ENCODE results near the gene ZNF410. TPM values are rescaled to one million over a fixed set of nuclear protein-coding genes. Genes with fewer than 3 reads are reported as not detected.

ZNF410 gene
- total and polyA plus RNA-seq, 2 of the 8 experiments (the other 6 are each of a cell fraction or from before 2014, with no cell fraction given), result 11.2 to 18.9 TPM

DNA sequence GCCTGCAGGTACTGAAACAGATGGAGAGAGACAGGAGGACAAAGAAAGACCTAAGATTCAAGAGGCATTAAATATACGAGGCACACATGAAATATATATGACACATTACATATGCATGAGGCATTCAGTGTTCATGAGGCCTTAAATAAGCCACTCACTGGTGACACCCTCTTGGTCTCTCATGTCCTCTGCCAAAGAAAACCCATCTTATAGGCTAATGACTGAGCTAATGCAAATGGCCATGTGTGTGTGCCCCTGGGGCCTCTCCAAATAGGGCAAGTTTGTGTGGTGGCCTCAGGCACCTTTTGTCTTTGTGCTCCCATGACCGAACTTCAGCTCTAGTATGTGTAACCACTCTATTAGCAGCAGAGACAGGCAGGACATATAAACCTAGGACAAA, 82.2 kb downstream of the ZNF410 start (continued):
- TF ChIP-seq, protein P1, sequence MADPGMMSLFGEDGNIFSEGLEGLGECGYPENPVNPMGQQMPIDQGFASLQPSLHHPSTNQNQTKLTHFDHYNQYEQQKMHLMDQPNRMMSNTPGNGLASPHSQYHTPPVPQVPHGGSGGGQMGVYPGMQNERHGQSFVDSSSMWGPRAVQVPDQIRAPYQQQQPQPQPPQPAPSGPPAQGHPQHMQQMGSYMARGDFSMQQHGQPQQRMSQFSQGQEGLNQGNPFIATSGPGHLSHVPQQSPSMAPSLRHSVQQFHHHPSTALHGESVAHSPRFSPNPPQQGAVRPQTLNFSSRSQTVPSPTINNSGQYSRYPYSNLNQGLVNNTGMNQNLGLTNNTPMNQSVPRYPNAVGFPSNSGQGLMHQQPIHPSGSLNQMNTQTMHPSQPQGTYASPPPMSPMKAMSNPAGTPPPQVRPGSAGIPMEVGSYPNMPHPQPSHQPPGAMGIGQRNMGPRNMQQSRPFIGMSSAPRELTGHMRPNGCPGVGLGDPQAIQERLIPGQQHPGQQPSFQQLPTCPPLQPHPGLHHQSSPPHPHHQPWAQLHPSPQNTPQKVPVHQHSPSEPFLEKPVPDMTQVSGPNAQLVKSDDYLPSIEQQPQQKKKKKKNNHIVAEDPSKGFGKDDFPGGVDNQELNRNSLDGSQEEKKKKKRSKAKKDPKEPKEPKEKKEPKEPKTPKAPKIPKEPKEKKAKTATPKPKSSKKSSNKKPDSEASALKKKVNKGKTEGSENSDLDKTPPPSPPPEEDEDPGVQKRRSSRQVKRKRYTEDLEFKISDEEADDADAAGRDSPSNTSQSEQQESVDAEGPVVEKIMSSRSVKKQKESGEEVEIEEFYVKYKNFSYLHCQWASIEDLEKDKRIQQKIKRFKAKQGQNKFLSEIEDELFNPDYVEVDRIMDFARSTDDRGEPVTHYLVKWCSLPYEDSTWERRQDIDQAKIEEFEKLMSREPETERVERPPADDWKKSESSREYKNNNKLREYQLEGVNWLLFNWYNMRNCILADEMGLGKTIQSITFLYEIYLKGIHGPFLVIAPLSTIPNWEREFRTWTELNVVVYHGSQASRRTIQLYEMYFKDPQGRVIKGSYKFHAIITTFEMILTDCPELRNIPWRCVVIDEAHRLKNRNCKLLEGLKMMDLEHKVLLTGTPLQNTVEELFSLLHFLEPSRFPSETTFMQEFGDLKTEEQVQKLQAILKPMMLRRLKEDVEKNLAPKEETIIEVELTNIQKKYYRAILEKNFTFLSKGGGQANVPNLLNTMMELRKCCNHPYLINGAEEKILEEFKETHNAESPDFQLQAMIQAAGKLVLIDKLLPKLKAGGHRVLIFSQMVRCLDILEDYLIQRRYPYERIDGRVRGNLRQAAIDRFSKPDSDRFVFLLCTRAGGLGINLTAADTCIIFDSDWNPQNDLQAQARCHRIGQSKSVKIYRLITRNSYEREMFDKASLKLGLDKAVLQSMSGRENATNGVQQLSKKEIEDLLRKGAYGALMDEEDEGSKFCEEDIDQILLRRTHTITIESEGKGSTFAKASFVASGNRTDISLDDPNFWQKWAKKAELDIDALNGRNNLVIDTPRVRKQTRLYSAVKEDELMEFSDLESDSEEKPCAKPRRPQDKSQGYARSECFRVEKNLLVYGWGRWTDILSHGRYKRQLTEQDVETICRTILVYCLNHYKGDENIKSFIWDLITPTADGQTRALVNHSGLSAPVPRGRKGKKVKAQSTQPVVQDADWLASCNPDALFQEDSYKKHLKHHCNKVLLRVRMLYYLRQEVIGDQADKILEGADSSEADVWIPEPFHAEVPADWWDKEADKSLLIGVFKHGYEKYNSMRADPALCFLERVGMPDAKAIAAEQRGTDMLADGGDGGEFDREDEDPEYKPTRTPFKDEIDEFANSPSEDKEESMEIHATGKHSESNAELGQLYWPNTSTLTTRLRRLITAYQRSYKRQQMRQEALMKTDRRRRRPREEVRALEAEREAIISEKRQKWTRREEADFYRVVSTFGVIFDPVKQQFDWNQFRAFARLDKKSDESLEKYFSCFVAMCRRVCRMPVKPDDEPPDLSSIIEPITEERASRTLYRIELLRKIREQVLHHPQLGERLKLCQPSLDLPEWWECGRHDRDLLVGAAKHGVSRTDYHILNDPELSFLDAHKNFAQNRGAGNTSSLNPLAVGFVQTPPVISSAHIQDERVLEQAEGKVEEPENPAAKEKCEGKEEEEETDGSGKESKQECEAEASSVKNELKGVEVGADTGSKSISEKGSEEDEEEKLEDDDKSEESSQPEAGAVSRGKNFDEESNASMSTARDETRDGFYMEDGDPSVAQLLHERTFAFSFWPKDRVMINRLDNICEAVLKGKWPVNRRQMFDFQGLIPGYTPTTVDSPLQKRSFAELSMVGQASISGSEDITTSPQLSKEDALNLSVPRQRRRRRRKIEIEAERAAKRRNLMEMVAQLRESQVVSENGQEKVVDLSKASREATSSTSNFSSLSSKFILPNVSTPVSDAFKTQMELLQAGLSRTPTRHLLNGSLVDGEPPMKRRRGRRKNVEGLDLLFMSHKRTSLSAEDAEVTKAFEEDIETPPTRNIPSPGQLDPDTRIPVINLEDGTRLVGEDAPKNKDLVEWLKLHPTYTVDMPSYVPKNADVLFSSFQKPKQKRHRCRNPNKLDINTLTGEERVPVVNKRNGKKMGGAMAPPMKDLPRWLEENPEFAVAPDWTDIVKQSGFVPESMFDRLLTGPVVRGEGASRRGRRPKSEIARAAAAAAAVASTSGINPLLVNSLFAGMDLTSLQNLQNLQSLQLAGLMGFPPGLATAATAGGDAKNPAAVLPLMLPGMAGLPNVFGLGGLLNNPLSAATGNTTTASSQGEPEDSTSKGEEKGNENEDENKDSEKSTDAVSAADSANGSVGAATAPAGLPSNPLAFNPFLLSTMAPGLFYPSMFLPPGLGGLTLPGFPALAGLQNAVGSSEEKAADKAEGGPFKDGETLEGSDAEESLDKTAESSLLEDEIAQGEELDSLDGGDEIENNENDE (IDR thresholded peaks at IDR 0.05; ENCODE audit: insufficient replicate concordance, low read length), result no peak
- no peak for TF ChIP-seq TCF12 (IDR thresholded peaks at IDR 0.05; ENCODE audit: low read depth, low read length)
- no peak for TF ChIP-seq SP4 (IDR thresholded peaks at IDR 0.05; ENCODE audit: low read length)
- no peak for TF ChIP-seq POLR2A (IDR thresholded peaks at IDR 0.05; ENCODE audit: control extremely low read depth in 1 of 2, low read depth in 2 of 2, low read length in 2 of 2)
- TF ChIP-seq SRF (IDR thresholded peaks at IDR 0.05; ENCODE audit: low read depth, low read length), result no peak
- no peak for TF ChIP-seq RNF2 (IDR thresholded peaks at IDR 0.05; ENCODE audit: borderline replicate concordance, low read depth, low read length, missing control alignments, poor library complexity, severe bottlenecking)
- TF ChIP-seq HDAC2 (IDR thresholded peaks at IDR 0.05; ENCODE audit: borderline replicate concordance in 1 of 2, low read depth in 2 of 2, low read length in 2 of 2), result no peak
- TF ChIP-seq, protein P2, sequence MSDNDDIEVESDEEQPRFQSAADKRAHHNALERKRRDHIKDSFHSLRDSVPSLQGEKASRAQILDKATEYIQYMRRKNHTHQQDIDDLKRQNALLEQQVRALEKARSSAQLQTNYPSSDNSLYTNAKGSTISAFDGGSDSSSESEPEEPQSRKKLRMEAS (IDR thresholded peaks at IDR 0.05), result no peak
- no peak for TF ChIP-seq NRF1 (IDR thresholded peaks at IDR 0.05; ENCODE audit: low read depth, low read length)
- TF ChIP-seq, protein P3, sequence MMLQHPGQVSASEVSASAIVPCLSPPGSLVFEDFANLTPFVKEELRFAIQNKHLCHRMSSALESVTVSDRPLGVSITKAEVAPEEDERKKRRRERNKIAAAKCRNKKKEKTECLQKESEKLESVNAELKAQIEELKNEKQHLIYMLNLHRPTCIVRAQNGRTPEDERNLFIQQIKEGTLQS (IDR thresholded peaks at IDR 0.05; ENCODE audit: insufficient read depth, low read depth, low read length), result no peak
- TF ChIP-seq CREB1 (IDR thresholded peaks at IDR 0.05), result no peak
- no peak for TF ChIP-seq SP1 (IDR thresholded peaks at IDR 0.05; ENCODE audit: low read depth, low read length)

All from H1 (cell line).